Activated CD4-positive, alpha-beta T cell treated with anti-CD3 and anti-CD28 coated beads, Interleukin-2, Interleukin-6, amounts not matched to agents 100 ng/mL and 50 ng/mL, durations not matched to agents 16 hours and 8 hours (primary cell): ENCODE measurements around the gene IGF2BP1.

ENCODE experiments used
- DNase-seq: peaks from one replicate; pipeline ENCODE4 v3.0.0-alpha.2; 2020

The IGF2BP1 gene

GRCh38 chr17:49104511-49105074, 107.4 kb downstream of the IGF2BP1 start:
- no peak for DNase-seq
